Tibial nerve (tissue), 4 donors: ENCODE measurements around the gene FGD5. TPM values are rescaled to one million over a fixed set of nuclear protein-coding genes. Genes with fewer than 3 reads are reported as not detected.

Experiments used
- DNase-seq, 2 donors: peaks; one replicate each; pipeline ENCODE4 v3.0.0-alpha.2; 2019; ENCODE audit warnings: low spot score in 2 of 2
- H3K27ac ChIP-seq, 4 donors: fragments of 200-600 bp; sonication (generic) in 3 of 4; one replicate each; pipeline ENCODE4 v1.5.1; 2017 to 2019; ENCODE audit warnings: mild to moderate bottlenecking in 1 of 4
- H3K27me3 ChIP-seq, 2 donors: fragments of 200-600 bp; sonication (generic) in 1 of 2; one replicate each; pipeline versions ENCODE4 v1.5.1 to v1.6.0; 2017 to 2019
- H3K36me3 ChIP-seq, 3 donors: fragments of 200-600 bp; sonication (generic); one replicate each; pipeline ENCODE4 v1.5.1; 2018 to 2019
- H3K4me1 ChIP-seq, 4 donors: fragments of 200-600 bp; sonication (generic) in 3 of 4; one replicate each; pipeline ENCODE4 v1.5.1; 2017 to 2019
- H3K4me3 ChIP-seq, 4 donors: fragments of 200-600 bp; sonication (generic) in 3 of 4; one replicate each; pipeline ENCODE4 v1.5.1; 2017 to 2019; ENCODE audit warnings: mild to moderate bottlenecking in 1 of 4, moderate library complexity in 1 of 4
- H3K9me3 ChIP-seq, 4 donors: fragments of 200-600 bp; sonication (generic) in 3 of 4; one replicate each; pipeline ENCODE4 v1.5.1; 2017 to 2019
- EP300 ChIP-seq, 2 donors: sonication (generic); formaldehyde crosslinking; IDR thresholded peaks; one replicate each; pipeline ENCODE4 v1.6.1; 2017; ENCODE audit warnings: antibody characterized with exemption in 2 of 2, mild to moderate bottlenecking in 1 of 2
- POLR2A ChIP-seq, 2 donors: fragments of 450-650 bp; IDR thresholded peaks; one replicate each; pipeline ENCODE4 v1.6.1; 2017; ENCODE audit warnings: antibody characterized with exemption in 2 of 2, mild to moderate bottlenecking in 2 of 2, moderate library complexity in 2 of 2
- WGBS, 2 donors: methylation state at CpG; one replicate each; pipeline ENCODE4 v1.1.5; 2018; 5-methylcytosine and 5-hydroxymethylcytosine counted together
- total RNA-seq, 4 donors: library from RNA; depleted of rRNA; stranded (reverse); fragments of >200 nt; gene quantifications; one replicate each; pipeline ENCODE4 v1.1.0, GENCODE V29; 2016
- TF ChIP-seq, protein P1 (sequence below), 5 experiments: fragments of 200-600 bp in 3 of 5; fragments of 450-650 bp in 2 of 5; sonication (generic) in 3 of 5; IDR thresholded peaks; one replicate each; pipeline ENCODE4 v1.5.1; 2016 to 2019; ENCODE audit warnings: antibody characterized with exemption in 5 of 5, mild to moderate bottlenecking in 3 of 5, moderate library complexity in 2 of 5

FGD5 gene
- total RNA-seq, 4 donors from 2014 or later, result 33.3 to 41.8 (median 38.7) TPM

DNA sequence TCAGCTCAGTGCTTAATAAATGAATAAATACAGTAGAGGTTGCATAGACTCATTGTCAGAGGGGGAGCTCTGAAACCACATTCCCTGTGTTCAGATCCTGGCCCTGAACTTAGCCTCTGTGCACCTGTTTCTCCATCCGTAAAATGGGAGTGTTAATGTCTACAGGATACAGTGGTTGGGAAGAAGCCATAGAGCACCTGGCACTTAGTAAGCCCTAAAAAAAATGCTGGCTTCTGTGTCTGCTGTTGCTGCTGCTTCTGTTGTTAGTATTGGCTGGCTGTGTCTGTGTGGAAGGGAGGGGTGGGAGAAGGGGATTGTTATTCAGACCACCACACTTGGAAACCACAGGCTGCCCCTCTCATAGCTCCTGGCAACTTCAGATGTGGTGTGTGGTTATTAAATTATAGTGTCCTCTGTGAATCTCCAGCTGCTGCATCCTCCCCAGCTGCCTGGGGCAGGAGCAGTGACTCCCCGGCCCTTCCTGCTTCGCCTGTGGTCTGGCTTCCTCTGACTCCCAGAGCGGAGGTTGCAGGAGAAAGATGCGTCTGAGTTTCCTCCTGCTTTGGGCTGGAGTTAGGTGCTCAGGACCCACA, 31.0 kb downstream of the FGD5 start:
- peaks cover 0 to 2% (median 0%) of the 10 kb centered on the region in 4 donors for H3K9me3 ChIP-seq
- H3K4me3 ChIP-seq, result no peak overlapping the region
- peak overlapping the region in 2 of 4 donors; percentile 46 to 62 for H3K27ac ChIP-seq
- WGBS, 2 donors, result 28 to 41% methylated on average over 4 to 5 of the region's 5 CpGs
- DNase-seq, result no peak
- TF ChIP-seq EP300 (IDR thresholded peaks at IDR 0.05) (no peak), POLR2A (IDR thresholded peaks at IDR 0.05) (no peak)
- TF ChIP-seq, protein P1, sequence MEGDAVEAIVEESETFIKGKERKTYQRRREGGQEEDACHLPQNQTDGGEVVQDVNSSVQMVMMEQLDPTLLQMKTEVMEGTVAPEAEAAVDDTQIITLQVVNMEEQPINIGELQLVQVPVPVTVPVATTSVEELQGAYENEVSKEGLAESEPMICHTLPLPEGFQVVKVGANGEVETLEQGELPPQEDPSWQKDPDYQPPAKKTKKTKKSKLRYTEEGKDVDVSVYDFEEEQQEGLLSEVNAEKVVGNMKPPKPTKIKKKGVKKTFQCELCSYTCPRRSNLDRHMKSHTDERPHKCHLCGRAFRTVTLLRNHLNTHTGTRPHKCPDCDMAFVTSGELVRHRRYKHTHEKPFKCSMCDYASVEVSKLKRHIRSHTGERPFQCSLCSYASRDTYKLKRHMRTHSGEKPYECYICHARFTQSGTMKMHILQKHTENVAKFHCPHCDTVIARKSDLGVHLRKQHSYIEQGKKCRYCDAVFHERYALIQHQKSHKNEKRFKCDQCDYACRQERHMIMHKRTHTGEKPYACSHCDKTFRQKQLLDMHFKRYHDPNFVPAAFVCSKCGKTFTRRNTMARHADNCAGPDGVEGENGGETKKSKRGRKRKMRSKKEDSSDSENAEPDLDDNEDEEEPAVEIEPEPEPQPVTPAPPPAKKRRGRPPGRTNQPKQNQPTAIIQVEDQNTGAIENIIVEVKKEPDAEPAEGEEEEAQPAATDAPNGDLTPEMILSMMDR (IDR thresholded peaks at IDR 0.05), result no peak
- no peaks in the 10 kb centered on the region for H3K36me3 ChIP-seq
- peaks cover 0 to 74% (median 13%) of the 10 kb centered on the region in 4 donors for H3K4me1 ChIP-seq
- H3K27me3 ChIP-seq, result no peaks in the 10 kb centered on the region

DNA sequence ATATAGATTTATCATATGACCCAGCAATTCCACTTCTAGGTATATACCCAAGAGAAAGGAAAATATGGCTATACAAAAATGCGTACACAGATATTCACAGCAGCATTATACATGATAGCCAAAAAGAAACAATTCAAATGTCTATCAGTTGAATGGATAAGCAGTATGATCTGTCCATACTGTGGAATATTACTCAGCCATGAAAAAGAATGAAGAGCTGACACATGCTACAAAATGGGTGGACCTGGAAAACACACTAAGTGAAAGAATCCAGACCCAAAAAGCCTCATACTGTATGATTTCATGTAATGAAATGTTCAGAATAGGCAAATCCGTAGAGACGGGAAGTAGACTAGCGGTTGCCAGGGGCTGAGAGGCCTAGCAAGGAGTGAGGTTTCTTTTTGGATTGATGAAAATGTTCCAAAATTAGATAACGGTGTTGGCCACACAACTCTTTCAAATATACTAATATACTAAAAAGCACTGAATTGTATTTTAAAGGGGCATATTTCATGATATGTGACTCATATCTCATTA, 33.4 kb downstream of the FGD5 start:
- peak overlapping the region in 2 of 4 donors; percentile 19 to 70 for H3K27ac ChIP-seq

DNA sequence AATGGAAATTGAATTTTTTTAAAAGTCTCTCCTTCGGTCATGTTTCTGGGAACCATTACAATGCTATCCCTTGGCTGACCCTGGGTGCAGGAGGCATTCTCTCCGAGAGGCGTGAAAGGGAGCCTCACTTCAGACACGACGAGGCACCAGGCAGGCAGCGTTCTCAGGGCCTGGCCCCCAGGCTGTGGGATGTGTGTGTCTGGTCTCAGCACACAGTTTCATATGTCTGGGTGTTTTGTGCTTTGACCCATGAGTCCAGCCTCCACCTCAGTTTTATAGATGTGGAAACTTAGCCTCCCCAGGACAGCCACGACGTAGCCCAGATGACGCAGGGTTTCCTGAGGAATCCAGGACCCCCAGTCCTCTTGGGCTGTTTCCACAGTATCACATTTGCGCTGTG, 34.0 kb downstream of the FGD5 start:
- no peaks in the 10 kb centered on the region for H3K36me3 ChIP-seq
- no peaks in the 10 kb centered on the region for H3K27me3 ChIP-seq
- peaks cover 0 to 52% (median 8%) of the 10 kb centered on the region in 4 donors for H3K4me1 ChIP-seq
- no peak overlapping the region for H3K4me3 ChIP-seq
- peaks cover 0 to 2% (median 1%) of the 10 kb centered on the region in 4 donors for H3K9me3 ChIP-seq
- DNase-seq, result no peak
- TF ChIP-seq, protein P1 (IDR thresholded peaks at IDR 0.05), result no peak
- no peak for TF ChIP-seq POLR2A (IDR thresholded peaks at IDR 0.05)
- TF ChIP-seq EP300 (IDR thresholded peaks at IDR 0.05), result no peak
- 37 to 42% methylated on average over 9 to 10 of the region's 10 CpGs for WGBS, 2 donors
- peak overlapping the region in 3 of 4 donors; percentile 17 to 70 (median 26) for H3K27ac ChIP-seq

More for the DNA sequence above, 33.4 kb downstream of the FGD5 start:
- Histone ChIP-seq H3K36me3 (no peaks in the 10 kb centered on the region), H3K4me1 (peaks cover 0 to 58% (median 9%) of the 10 kb centered on the region in 4 donors), H3K27me3 (no peaks in the 10 kb centered on the region), H3K9me3 (peaks cover 0 to 2% (median 1%) of the 10 kb centered on the region in 4 donors), H3K4me3 (no peak overlapping the region)
- 79 to 80% methylated on average over 5 of the region's 5 CpGs for WGBS, 2 donors
- no peak for DNase-seq
- no peak for TF ChIP-seq POLR2A (IDR thresholded peaks at IDR 0.05)
- TF ChIP-seq, protein P1 (IDR thresholded peaks at IDR 0.05), result no peak
- no peak for TF ChIP-seq EP300 (IDR thresholded peaks at IDR 0.05)

DNA sequence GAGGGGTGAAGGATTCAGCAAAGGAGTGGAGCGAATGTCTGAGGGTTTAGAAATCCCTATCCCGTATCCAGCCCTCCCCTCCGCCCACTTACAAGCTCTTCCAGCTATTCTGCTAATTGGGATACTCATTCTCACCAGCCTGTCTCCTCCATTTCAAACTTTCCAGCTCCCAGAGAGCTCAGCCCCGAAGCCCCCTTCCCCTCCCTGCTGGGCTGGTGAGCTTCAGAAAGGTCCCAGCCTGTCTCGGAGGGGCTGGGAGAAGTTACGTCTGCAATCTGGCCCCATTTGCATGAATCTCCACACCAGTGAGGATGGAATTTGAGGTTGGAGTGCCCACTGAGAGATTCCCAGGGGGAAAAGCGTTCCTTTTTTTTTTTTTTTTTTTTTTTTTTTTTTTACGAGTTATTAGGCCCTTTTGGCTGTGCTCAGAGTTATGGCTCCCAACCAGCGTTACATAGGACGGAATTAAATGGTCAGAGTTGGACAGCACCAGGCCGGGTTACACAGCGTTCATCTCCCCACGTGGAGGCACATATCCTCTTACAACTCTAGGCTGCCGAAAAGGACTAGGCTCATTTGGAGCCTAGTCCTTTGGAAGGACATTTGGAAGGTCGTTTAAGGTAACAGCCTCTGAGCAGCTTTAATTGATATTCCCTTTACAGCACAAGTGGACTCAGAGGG, 34.6 kb downstream of the FGD5 start:
- peaks cover 0 to 45% (median 4%) of the 10 kb centered on the region in 4 donors for H3K4me1 ChIP-seq
- no peak for DNase-seq
- TF ChIP-seq EP300 (IDR thresholded peaks at IDR 0.05) (no peak), POLR2A (IDR thresholded peaks at IDR 0.05) (no peak)
- TF ChIP-seq, protein P1 (IDR thresholded peaks at IDR 0.05), result no peak
- H3K27me3 ChIP-seq, result no peaks in the 10 kb centered on the region
- WGBS, 2 donors, result 35 to 39% methylated on average over 13 to 15 of the region's 15 CpGs
- H3K9me3 ChIP-seq, result peaks cover 0 to 2% (median 1%) of the 10 kb centered on the region in 4 donors
- no peak overlapping the region for H3K4me3 ChIP-seq
- no peaks in the 10 kb centered on the region for H3K36me3 ChIP-seq
- H3K27ac ChIP-seq, result peak overlapping the region in 3 of 4 donors; percentile 17 to 70 (median 26)

DNA sequence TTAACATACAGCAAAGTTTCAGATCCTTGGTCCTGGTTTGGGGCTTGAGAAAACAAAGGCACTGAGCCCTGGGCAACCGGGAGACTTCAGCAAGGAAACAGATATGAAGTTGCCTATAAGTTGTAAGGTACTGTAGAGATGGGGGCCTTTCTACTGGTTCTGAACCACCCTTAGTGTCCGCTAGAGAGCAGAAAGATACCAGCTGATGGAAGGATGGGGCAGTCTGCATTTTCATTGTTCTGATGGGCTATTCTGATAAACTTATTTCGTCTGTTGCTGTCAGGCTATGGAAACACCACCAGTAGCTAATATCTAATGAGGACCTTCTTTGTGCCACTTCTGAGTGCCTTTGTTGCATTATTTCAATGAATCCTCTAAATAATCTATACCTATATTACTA, 38.7 kb downstream of the FGD5 start:
- DNase-seq, result no peak
- no peaks in the 10 kb centered on the region for H3K27me3 ChIP-seq
- TF ChIP-seq POLR2A (IDR thresholded peaks at IDR 0.05) (no peak), EP300 (IDR thresholded peaks at IDR 0.05) (no peak)
- TF ChIP-seq, protein P1 (IDR thresholded peaks at IDR 0.05), result no peak
- no peak overlapping the region for H3K4me3 ChIP-seq
- H3K9me3 ChIP-seq, result peaks cover 0 to 2% (median 0%) of the 10 kb centered on the region in 4 donors
- no peak overlapping the region for H3K27ac ChIP-seq
- H3K4me1 ChIP-seq, result peaks cover 0 to 38% (median 0%) of the 10 kb centered on the region in 4 donors
- H3K36me3 ChIP-seq, result no peaks in the 10 kb centered on the region
- 76 to 77% methylated on average over 3 of the region's 3 CpGs for WGBS, 2 donors
